Fibroblast of peridontal ligament (primary cell): ENCODE data around the gene RBMS3.
"Not testable (repeated sequence)": the region's sequence is repeated elsewhere in the genome, so short reads cannot be mapped to it uniquely, and the experiment has no call there.

Experiments used
- DNase-seq: peaks from one replicate; pipeline ENCODE4 v3.0.0-alpha.2; 2010; ENCODE audit errors: extremely low read depth

Gene RBMS3

DNA sequence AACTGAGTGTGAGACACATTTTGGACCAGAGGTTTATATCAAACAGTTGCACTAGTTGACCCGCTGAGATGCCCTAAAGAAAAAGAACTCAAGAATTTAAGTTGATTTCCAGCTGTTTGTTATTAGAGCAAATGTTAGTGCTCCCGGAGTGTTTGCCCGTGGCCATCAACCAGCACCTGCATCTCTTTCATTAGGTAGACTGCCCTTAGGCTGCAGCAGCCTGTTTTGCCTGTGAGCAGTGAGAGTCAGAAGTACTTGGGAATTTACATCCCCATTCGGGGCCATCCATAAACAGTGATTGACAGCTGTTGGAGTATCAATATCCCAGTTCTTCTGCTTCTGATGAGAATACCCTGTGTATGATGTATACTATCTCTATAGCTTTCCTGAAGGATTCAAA is 492.6 kb downstream of the RBMS3 start:
- DNase-seq = no peak

DNA sequence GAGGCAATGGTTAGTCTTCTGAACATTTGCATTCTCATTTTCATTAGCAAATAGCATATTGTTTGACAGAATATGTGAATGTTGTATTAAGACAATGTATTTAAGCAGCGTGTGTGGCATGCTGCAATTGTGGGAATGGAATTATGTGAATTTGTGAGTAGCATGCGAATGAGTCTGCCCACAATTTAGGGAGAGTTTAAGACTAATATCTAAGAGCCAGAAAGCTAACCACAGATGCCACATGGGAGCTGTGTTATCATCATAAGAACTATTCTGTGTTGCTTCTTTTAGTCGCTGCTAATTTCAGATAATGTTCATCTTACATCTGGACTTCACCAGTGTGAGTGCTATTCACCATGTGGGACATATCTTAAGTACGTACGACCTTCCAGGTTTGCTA is 494.5 kb downstream of the RBMS3 start:
- peak; percentile 96 for DNase-seq

DNA sequence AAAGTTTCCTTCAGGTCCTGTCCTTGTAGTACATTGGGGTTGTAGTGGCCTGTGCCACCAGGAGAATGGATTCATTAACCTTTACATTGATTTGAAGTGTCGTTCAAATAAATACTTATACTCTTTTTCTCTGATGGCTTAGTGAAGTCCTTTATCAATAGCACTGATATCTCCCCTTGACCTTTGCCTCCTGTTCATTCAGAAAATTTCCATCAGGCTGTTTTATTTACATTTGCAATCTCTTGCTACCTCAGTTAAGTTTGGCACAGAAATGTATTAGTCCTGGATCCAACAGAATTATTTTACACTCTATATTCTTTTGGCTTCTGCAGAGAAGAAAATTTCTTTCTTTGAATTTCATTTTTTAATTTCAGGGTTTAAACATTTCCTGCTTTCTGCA is 497.0 kb downstream of the RBMS3 start:
- DNase-seq = no peak

DNA sequence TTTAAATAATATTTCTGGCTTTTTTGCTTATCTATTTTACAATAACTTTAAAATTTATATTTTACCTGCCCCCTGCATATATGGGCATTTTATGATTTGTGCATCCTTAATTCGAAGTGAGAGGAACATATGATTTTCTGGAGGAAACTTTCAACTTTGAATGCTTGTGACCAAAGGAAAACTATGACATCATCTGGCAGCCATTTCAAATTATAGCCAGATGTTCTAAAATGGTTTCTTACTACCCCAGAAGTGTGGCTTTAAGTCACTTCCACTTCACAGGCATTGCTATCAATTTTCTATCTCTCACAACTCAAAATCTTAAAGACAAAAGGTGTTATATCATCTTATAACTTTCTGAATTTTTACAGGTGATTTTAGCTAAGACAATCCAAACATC is 508.8 kb downstream of the RBMS3 start:
- DNase-seq = peak; percentile 81

DNA sequence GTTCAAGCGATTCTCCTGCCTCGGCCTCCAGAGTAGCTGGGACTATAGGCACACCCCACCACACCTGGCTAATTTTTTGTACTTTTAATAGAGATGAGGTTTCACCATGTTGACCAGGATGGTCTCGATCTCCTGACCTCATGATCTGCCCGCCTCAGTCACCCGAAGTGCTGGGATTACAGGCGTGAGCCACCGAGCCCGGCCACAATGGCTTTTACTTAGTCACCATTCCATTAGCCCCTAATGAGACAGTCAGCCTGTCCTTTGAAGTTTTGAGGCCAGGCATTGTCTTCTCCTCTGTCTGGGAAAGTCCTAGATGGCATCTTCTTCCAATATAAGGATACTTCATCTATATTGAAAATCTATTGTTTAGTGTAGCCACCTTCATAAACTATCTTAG is 515.9 kb downstream of the RBMS3 start:
- no peak for DNase-seq

DNA sequence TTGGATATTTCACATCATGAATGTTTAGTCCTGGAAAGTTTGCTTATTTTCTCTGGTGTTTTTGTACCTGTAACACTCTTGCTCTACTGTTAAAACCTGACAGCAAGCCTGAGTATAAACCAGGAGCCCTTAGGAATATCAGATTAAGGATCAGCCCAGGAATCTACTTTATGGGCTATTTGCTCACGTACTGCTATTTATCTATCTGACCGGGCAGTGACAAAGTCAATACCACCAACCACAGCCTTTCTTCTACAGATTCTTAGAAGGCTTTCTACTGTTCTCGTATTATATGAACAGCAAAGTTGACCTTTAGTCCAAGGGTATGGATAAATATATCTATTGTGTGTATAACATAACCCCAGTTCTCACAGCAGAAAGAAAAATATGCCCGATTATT is 521.2 kb downstream of the RBMS3 start:
- no peak for DNase-seq

DNA sequence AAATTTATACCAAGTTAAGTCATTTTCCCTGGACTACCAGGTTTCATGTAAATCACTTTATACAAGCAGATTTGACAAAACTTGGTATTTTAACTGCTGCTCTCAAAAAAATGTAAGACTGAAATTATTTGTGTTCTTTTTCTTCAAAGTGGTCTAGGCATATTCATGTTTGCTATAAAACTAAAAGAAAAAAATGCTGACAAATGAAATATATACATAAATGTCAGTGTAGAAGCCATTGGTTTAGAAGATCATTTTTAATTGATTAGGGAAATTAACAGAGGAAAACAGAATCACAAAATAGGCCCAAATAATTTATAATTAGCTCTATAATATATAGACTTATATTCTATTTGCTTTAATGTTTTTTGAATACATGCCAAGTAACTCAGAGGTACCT is 523.2 kb downstream of the RBMS3 start:
- DNase-seq = no peak

DNA sequence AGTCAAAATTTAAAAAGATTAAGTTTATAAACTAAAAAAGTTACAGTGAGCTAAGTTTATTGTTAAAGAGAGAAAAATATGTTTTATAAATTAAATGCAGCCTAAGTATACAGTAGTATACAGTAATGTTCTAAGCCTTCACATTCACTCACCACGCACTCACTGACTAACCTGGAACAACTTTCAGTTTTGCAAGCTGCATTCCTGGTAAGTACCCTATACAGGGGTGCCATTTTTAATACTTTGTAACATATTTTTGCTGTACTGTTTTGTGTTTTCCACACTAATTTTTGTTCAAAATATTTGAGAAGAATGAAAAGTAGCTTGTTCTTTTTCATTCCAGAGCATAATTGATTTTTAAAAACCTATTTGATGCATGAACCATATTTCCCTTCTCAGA is 524.9 kb downstream of the RBMS3 start:
- peak; percentile 28 for DNase-seq

DNA sequence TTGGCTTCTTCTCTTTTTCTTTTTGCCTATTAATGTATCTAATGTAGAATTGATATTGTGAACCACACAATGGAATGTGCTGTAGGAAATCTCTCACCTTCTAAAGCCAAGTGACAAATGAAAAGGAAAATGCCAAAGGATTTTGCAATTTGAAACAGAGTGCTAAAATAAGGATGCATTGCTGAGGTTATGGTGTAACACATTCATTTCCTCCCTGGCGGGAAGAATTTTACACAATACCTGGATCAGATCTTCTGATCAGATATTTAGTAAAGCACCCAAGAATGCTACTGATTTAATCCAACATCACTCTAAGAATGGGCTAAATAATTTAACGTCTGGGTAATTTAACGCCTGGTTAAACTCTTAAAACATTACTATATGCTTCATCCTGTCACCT is 527.5 kb downstream of the RBMS3 start:
- DNase-seq = not testable (repeated sequence)

DNA sequence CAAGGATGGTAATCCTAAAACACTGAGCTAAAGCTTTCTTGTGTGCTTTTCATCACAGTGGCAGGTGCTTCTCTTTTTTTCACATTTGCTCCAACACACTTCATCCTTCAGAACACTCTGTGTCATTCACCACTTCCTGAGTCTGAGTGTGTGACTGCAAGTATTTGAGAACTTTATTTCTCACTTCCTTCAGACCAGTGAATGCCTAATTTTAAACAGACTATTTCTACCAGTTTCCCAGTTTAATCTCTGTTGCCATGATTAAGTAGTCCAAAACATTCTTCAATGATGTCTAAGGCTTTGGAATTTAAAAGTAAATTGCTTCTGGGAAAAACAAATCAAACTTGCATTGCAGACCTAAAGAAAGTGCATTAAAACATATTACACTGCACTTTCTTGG is 541.2 kb downstream of the RBMS3 start:
- DNase-seq = peak; percentile 57

DNA sequence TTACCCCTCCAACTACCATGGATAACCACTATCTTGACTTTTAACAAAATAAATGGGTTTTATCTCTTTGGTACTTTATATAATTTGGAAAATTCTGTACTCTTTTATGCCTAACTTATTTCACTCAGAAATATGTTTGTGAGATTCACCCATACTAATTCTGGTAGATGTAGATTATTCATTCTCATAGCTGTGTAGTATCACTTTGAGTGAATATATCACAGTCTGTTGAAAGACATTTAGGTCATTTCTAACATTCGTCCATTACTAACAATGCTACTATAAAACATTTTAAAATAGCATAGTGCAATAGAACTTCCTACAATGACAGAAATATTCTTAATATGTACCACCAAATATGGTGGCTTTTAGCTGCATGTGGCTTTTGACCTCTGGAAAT is 542.4 kb downstream of the RBMS3 start:
- no peak for DNase-seq

DNA sequence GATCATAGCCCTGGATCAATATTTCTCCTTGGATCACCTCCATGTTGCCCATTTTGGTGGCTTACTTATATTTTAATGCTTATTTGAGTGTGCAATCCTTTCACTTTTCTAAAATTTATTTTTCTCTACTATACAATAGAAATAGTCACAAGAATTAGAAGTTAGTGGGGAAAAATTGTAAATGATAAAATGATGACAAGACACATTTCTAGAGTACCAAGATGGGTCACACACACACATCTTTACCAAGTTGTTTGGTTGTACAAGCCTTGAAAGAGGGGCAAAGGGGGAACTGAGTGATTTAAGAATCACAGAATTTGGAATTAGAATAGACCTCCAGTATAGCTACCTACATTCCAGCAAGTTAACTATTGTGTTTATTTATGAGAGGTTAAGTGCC is 545.8 kb downstream of the RBMS3 start:
- DNase-seq = no peak

DNA sequence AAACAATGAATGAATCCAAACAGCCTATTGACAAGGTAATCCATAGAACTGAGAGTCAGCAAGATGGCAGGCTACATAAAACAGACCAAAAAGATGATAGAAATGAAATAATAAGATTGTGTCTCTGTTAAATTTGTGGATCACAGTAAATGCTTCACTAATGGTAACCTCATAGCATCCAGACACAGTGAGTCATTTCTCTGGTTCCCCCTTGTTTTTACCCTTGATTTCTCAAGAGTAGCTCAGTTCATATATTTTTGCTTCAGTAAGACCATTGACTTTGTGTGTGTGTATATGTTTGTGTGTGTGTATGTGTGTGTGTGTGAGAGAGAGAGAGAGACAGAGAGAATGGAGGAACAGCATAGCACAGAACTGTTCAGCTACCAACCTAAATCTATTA is 546.9 kb downstream of the RBMS3 start:
- peak; percentile 37 for DNase-seq

DNA sequence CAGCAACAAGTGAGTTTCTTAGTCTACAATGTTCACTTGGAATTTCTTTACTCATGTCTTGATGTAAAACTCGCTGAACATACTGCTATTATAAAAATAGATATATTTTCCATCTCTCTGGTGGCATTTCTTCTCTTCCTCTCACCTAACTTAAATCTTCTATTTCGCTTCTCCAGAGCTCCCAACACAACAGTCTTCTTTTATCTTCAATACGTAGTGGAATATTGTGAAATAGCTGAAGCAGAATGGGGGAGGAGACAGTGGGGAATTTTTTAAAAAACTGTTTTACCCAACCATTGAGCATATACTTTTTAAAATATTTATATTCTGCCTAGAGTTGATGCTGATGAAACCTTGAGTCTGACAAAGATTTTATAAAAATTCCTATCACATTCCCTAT is 548.5 kb downstream of the RBMS3 start:
- DNase-seq = no peak

DNA sequence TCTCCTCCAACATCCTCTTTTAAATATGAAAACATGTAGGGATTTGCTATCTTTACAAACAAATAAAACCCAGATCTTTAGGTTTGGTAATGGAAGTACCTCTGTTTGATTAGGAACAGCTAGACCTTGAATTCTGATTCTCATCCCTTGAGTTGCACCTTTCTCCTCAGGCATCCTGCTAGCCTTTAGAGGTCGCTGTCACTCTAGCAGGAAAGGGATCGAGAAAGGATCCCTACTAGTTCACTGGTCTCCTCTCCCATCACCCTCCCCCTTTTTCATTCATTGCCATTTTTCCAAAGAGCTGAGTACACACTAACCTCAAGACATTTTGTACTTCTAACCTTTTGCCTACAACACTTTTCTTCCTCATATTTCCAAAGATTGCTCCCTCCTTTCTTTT is 569.8 kb downstream of the RBMS3 start:
- no peak for DNase-seq

DNA sequence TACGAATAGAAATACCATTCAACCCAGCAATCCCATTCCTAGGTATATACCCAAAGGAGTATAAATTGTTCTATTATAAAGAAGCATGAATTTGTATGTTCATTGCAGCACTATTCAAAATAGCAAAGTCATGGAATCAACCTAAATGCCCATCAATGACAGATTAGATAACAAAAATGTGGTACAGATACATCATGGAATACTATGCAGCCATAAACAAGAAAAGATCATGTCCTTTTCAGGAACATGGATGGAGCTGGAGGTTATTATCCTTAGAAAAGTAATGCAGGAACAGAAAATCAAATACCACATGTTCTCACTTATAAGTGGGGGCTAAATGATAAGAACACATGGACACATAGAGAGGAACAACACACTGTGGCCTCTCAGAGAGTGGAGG is 571.9 kb downstream of the RBMS3 start:
- no peak for DNase-seq

DNA sequence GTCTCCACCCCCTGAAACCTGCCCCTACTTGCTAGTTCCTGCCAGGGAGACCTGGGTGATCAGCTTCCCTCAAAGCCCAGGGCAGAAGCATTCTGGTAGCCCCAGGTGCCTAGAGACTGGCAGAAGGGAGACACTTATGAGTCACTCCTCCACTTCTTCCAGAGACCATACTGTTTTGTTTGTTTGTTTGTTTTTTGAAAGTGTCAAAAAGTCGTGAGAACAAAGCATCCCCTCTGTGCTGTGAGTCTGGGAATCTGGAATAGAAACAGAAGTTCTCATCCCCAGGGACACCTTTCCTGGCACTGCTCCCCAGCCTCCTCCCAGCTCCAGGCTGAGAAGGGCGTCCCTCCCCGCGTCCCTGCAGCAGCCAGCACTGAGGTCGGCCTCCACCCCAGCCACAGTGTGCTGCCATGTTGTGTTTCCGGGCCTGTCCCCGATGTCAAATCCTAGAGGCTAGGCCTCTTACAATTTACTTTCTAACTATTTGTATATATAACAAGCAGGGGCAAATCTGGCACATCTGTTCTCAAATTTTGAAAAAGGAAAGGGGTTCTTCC is 573.0 kb downstream of the RBMS3 start:
- no peak for DNase-seq

DNA sequence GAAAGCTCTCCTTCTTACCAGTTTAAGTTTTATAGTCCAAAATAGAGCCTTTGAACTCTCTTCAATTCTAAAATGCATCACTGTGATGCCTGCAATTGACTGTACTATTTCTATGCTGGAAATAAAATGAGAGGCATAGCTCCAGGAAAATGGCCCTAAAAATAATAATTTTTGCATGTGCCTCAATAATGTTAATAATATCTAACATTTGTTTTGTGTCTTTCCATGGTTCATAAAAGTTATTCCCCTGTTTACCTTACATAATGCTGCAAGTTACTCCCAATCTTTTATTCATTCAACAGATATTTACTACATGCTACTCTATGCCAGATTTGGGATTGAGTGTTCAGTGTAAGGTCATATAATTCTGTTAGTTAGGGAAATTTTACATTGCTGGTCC is 574.0 kb downstream of the RBMS3 start:
- no peak for DNase-seq

DNA sequence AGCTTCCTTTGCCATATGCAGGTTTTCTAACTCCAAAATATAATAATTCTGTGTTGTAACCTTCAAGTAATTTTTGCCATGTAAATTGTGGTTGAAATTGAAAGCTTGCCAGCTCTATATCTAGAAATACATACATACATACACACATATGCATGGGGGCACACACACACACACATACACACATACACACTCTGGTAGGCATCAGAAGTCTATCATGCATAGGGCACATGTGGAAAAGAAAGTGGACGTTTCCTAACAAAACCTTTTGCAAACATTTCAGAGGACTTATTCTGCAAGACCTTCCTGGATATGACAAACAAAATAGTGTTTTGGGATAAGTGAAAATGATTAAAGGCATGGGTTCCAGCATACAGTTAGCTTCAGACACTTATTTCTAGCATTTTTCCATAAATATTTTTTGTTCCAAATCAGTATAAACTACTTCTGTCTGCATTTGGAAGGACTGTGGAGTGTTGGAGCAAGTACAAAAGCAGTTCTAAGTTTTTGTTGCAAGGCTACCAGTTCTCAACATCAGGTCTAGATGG is 578.9 kb downstream of the RBMS3 start:
- no peak for DNase-seq

DNA sequence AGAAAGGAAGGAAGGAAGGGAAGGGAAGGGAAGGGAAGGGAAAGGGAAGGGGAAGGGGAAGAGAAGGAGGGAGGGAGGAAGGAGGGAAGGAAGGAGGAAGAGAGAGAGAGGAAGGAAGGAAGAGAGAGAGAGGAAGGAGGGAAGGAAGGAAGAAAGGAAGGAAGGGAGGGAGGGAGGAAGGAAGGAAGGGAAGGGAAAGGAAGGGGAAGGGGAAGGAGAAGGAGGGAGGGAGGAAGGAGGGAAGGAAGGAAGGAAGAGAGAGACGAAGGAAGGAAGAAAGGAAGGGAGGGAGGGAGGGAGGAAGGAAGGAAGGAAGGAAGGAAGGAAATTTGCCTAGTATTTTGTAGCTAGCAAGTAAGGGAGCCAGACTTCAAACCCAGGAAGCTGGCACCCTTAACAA is 583.9 kb downstream of the RBMS3 start:
- no peak for DNase-seq

DNA sequence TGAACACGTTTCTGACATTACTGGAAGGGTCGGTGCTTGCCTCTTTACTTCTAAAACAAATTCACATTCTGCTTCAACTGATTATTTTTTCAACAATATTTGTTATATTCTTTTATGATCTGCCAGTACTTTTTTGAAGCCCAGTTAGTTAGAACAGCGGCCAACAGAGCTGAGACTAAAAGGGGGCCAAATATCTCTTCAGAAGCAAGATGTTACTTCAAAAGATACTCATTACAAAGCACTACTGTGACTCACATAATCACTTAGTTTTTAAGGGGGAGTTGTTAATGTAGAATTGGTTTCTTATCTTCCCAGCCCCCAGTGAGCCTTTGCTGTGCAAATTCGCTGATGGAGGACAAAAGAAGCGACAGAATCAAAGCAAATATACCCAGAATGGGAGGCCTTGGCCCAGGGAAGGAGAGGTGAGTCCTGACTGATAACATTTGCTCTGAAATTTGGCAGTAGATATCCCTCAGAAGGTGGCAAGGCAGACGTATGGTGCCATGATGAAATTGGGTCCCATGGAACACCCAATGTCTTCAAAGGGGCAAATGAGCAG is 587.8 kb downstream of the RBMS3 start:
- DNase-seq = no peak

DNA sequence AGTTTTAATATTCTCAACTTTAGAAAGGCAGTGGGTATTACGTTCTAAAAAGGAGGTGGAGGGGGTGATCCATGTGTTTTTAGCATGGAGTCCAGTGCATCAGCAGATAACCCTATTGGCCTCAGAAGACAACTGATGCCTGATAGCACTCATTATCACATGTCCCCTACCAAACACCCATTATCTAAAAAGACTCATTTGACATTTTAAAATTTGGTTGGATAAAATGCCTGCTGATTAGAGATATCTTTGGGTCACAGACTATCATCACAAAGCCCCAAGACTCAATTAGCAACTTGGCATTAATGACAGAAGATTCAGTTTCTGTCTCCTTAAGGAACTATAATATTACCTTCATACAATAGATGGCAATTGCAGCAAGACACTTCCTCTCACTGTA is 589.3 kb downstream of the RBMS3 start:
- no peak for DNase-seq

DNA sequence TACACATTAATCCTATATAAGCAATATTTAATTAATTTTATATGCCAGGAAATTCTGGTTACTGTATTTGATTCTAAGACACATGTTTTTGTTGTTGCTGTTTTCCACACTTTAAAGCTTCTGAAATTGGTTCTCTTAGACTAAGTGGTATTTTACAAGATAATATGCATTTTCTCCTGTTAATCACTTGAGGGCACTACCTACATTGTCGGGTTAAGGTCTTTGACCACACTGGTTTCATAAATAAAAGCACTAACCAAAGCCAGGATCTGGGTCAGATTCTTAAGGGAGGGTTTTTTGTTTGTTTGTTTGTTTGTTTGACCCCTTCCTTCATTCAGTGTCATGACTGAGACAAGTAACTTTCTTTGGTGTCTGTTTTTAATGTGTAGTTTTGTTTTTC is 590.2 kb downstream of the RBMS3 start:
- no peak for DNase-seq

DNA sequence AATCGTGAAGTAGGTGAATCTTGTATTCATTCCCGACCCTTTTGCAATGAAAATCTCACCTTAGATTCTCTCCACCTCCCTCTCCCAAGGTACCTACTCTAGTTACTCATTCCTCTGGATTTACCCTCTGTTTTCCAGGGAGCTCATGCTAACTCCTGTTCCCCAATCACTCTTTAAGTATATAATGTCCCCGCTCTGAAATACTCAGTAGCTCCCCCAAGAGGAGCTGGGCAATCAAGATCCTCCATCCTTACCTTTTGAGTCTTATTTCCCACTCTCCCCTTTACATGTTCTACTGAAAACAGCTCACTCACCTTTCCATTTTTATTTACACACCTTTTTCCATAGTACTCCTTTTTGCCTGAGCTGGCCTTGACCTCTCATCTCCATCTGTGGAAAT is 599.9 kb downstream of the RBMS3 start:
- DNase-seq = no peak
